Pons (tissue), 1 donor: Measurements from ENCODE around the gene COX7C.

Experiments
- DNase-seq: peaks from one replicate; pipeline ENCODE4 v3.0.0-alpha.2; 2016; ENCODE audit warnings: low spot score

COX7C gene

DNA sequence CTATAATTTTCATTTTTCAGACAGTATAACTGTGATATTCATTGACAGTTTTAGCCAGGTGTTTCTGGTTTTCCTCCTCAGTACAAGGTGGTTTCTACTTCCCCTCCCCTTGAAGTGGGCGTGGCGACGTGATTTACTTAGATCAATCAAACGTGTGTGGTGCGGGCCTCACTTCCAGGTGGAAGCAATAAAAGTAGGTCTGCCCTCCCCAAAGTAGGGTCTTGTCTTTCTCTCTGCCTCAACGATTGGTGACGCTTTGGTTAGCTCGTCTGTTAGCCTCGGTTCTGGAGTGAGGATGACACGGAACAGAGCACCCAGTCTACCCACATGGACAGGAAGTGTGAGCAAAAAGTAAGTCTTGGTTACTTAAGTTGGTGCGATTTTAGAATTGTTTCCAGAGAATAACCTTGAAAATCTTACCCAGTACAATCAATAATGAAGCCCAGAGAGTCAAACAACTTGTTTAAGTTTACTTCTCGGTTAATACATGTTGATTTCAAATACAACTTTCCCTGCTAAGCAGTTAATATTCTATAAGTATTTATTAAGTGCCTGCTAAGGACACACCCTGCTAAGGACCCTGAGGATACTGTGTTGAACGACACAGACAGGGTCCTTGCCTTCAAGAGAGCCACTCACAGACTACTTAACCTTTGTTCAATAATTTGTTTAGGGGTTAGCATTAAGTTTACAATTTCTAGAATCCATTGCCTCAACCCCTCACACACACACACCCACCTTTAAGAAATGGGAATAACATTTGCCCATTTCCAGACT, 48.4 kb downstream of the COX7C start:
- no peak for DNase-seq

DNA sequence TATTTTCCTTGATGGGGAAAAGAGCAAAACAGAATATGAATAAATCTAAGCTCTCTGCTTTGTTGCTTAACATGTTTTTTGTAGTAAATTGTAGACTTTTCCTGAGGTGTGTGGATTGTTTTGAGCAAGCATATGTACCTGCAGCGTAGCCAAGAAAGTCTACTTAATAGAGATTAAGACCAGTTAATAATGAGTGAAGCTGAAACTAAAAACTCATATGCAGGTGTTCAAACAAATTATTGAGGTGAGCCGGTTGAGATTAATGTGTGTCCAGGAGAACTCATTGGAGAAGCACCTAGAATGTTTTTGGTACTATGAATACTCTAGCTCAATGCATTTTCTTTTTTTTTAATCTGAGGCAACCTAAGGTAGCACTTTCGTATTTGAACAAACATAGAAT, 49.2 kb downstream of the COX7C start:
- no peak for DNase-seq
